ENCODE measurements around the gene HOXA5.

Gene HOXA5

GRCh38 chr7:27147199-27148030, 3.9 kb upstream of the HOXA5 start, which contains the start of gene HOXA6:
Gene HOXA6, minus strand, starts transcription at chr7:27147774. Its CDS starts 25 bp downstream, at chr7:27147749.
- DNase-seq, result no peak

GRCh38 chr7:27146491-27147198, 3.2 kb upstream of the HOXA5 start:
- DNase-seq, result no peak

GRCh38 chr7:27145914-27146412, 2.5 kb upstream of the HOXA5 start:
- DNase-seq, result no peak

- no peak for DNase-seq
Measured at GRCh38 chr7:27145165-27145913, 1.9 kb upstream of the HOXA5 start.

GRCh38 chr7:27144781-27145164, 1.3 kb upstream of the HOXA5 start:
- DNase-seq, result no peak

GRCh38 chr7:27143950-27144780, 684 bp upstream of the HOXA5 start:
- DNase-seq, result no peak

- no peak for DNase-seq
Measured at GRCh38 chr7:27142580-27143022, 880 bp downstream of the HOXA5 start.

- DNase-seq, result no peak
Measured at GRCh38 chr7:27141923-27142579, 1.4 kb downstream of the HOXA5 start.

- DNase-seq, result no peak
Measured at GRCh38 chr7:27141137-27141922, 2.2 kb downstream of the HOXA5 start.

- DNase-seq, result no peak
Measured at GRCh38 chr7:27140126-27140857, 3.2 kb downstream of the HOXA5 start.

GRCh38 chr7:27139334-27140125, 4.0 kb downstream of the HOXA5 start:
- no peak for DNase-seq

GRCh38 chr7:27138985-27139333, 4.5 kb downstream of the HOXA5 start:
- DNase-seq, result no peak

- DNase-seq, result no peak
Measured at GRCh38 chr7:27138472-27138871, 5.0 kb downstream of the HOXA5 start.

- DNase-seq, result no peak
Measured at GRCh38 chr7:27137640-27138315, 5.7 kb downstream of the HOXA5 start.

GRCh38 chr7:27134392-27134791, 9.1 kb downstream of the HOXA5 start:
- no peak for DNase-seq

- no peak for DNase-seq
Measured at GRCh38 chr7:27133409-27134231, 9.9 kb downstream of the HOXA5 start.

- no peak for DNase-seq
Measured at GRCh38 chr7:27132978-27133377, 10.5 kb downstream of the HOXA5 start.

- DNase-seq, result no peak
Measured at GRCh38 chr7:27132214-27132613, 11.3 kb downstream of the HOXA5 start.

Measured in NCI-H446 treated with DMSO at 0.1 percent for 48 hours (cell line).